C4-2B (cell line): ENCODE results near the gene RSL24D1.

ENCODE experiments used
- ZFX ChIP-seq: fragments of 450-650 bp; IDR thresholded peaks from 2 replicates; pipeline ENCODE4 v1.6.1; 2017
- TF ChIP-seq, protein P1 (sequence below): fragments of 450-650 bp; conservative IDR thresholded peaks from 2 replicates; pipeline ENCODE4 v1.5.1; 2017; ENCODE audit warnings: mild to moderate bottlenecking

GRCh38 chr15:55221090-55222011 lies 24.6 kb upstream of the RSL24D1 start:
- TF ChIP-seq, protein P1, sequence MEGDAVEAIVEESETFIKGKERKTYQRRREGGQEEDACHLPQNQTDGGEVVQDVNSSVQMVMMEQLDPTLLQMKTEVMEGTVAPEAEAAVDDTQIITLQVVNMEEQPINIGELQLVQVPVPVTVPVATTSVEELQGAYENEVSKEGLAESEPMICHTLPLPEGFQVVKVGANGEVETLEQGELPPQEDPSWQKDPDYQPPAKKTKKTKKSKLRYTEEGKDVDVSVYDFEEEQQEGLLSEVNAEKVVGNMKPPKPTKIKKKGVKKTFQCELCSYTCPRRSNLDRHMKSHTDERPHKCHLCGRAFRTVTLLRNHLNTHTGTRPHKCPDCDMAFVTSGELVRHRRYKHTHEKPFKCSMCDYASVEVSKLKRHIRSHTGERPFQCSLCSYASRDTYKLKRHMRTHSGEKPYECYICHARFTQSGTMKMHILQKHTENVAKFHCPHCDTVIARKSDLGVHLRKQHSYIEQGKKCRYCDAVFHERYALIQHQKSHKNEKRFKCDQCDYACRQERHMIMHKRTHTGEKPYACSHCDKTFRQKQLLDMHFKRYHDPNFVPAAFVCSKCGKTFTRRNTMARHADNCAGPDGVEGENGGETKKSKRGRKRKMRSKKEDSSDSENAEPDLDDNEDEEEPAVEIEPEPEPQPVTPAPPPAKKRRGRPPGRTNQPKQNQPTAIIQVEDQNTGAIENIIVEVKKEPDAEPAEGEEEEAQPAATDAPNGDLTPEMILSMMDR = no peak
- no peak for TF ChIP-seq ZFX
